ENCODE results near the gene MALRD1.

Gene MALRD1

GRCh38 chr10:19775296-19775695, 726.7 kb downstream of the MALRD1 start:
- Histone ChIP-seq H3K79me2 (ENCODE audit: low read length) (no peaks in the 10 kb centered on the region), H3K4me2 (ENCODE audit: low read length) (no peak overlapping the region), H3K9ac (ENCODE audit: low read length) (no peak overlapping the region), H3K9me3 (ENCODE audit: insufficient read depth, low read length) (no peaks in the 10 kb centered on the region), H3K36me3 (replicated peaks; ENCODE audit: low read depth, low read length) (no peaks in the 10 kb centered on the region), H3K4me3 (ENCODE audit: low read length) (no peak overlapping the region), H3K27me3 (ENCODE audit: low read depth, low read length) (no peaks in the 10 kb centered on the region), H3K4me1 (ENCODE audit: low read length) (no peaks in the 10 kb centered on the region), H2AFZ (ENCODE audit: low read depth, low read length) (no peak overlapping the region), H3K27ac (ENCODE audit: low read length) (no peak overlapping the region), H4K20me1 (ENCODE audit: insufficient read depth, low read length) (no peaks in the 10 kb centered on the region)
- no peak for TF ChIP-seq EZH2phosphoT487 (IDR thresholded peaks at IDR 0.05; ENCODE audit: low read depth)
- no peak for TF ChIP-seq CTCF (IDR thresholded peaks at IDR 0.05; ENCODE audit: low read depth, low read length)

- Histone ChIP-seq H3K4me3 (ENCODE audit: low read length) (no peak overlapping the region), H3K9ac (ENCODE audit: low read length) (no peak overlapping the region), H3K27me3 (ENCODE audit: low read depth, low read length) (no peaks in the 10 kb centered on the region), H2AFZ (ENCODE audit: low read depth, low read length) (no peak overlapping the region), H3K4me2 (ENCODE audit: low read length) (no peak overlapping the region), H3K4me1 (ENCODE audit: low read length) (no peaks in the 10 kb centered on the region), H3K27ac (ENCODE audit: low read length) (no peak overlapping the region), H3K79me2 (ENCODE audit: low read length) (no peaks in the 10 kb centered on the region), H3K9me3 (ENCODE audit: insufficient read depth, low read length) (no peaks in the 10 kb centered on the region), H4K20me1 (ENCODE audit: insufficient read depth, low read length) (no peaks in the 10 kb centered on the region), H3K36me3 (replicated peaks; ENCODE audit: low read depth, low read length) (no peaks in the 10 kb centered on the region)
- TF ChIP-seq EZH2phosphoT487 (IDR thresholded peaks at IDR 0.05; ENCODE audit: low read depth) (no peak), CTCF (IDR thresholded peaks at IDR 0.05; ENCODE audit: low read depth, low read length) (no peak)
Observed at GRCh38 chr10:19777806-19778205, 729.2 kb downstream of the MALRD1 start.

- no peaks in the 10 kb centered on the region for H3K4me1 ChIP-seq (ENCODE audit: low read length)
- no peaks in the 10 kb centered on the region for H3K36me3 ChIP-seq (replicated peaks; ENCODE audit: low read depth, low read length)
- H3K4me3 ChIP-seq (ENCODE audit: low read length), result no peak overlapping the region
- no peak overlapping the region for H3K27ac ChIP-seq (ENCODE audit: low read length)
- H3K4me2 ChIP-seq (ENCODE audit: low read length), result no peak overlapping the region
- no peaks in the 10 kb centered on the region for H3K27me3 ChIP-seq (ENCODE audit: low read depth, low read length)
- H2AFZ ChIP-seq (ENCODE audit: low read depth, low read length), result no peak overlapping the region
- H3K9ac ChIP-seq (ENCODE audit: low read length), result no peak overlapping the region
- no peak for TF ChIP-seq CTCF (IDR thresholded peaks at IDR 0.05; ENCODE audit: low read depth, low read length)
- TF ChIP-seq EZH2phosphoT487 (IDR thresholded peaks at IDR 0.05; ENCODE audit: low read depth), result no peak
- H4K20me1 ChIP-seq (ENCODE audit: insufficient read depth, low read length), result no peaks in the 10 kb centered on the region
- H3K9me3 ChIP-seq (ENCODE audit: insufficient read depth, low read length), result no peaks in the 10 kb centered on the region
- H3K79me2 ChIP-seq (ENCODE audit: low read length), result no peaks in the 10 kb centered on the region
Observed at GRCh38 chr10:19778996-19779395, 730.4 kb downstream of the MALRD1 start.

- no peaks in the 10 kb centered on the region for H3K79me2 ChIP-seq (ENCODE audit: low read length)
- no peaks in the 10 kb centered on the region for H3K4me1 ChIP-seq (ENCODE audit: low read length)
Observed at GRCh38 chr10:19782430-19783089, 734.0 kb downstream of the MALRD1 start.

More at GRCh38 chr10:19782430-19783089, 734.0 kb downstream of the MALRD1 start:
- Histone ChIP-seq H3K4me2 (ENCODE audit: low read length) (no peak overlapping the region), H3K27me3 (ENCODE audit: low read depth, low read length) (no peaks in the 10 kb centered on the region), H3K9me3 (ENCODE audit: insufficient read depth, low read length) (no peaks in the 10 kb centered on the region), H3K9ac (ENCODE audit: low read length) (no peak overlapping the region), H3K4me3 (ENCODE audit: low read length) (no peak overlapping the region), H3K36me3 (replicated peaks; ENCODE audit: low read depth, low read length) (no peaks in the 10 kb centered on the region), H3K27ac (ENCODE audit: low read length) (no peak overlapping the region), H4K20me1 (ENCODE audit: insufficient read depth, low read length) (no peaks in the 10 kb centered on the region), H2AFZ (ENCODE audit: low read depth, low read length) (no peak overlapping the region)
- TF ChIP-seq EZH2phosphoT487 (IDR thresholded peaks at IDR 0.05; ENCODE audit: low read depth) (no peak), CTCF (IDR thresholded peaks at IDR 0.05; ENCODE audit: low read depth, low read length) (no peak)

Data from OCI-LY3 (cell line).